Peyer's patch (tissue), 4 donors: ENCODE measurements around the gene CHTF18.

Experiments used
- POLR2A ChIP-seq, 2 donors: fragments of 450-650 bp; IDR thresholded peaks; one replicate each; pipeline ENCODE4 v1.5.1; 2017; ENCODE audit warnings: antibody characterized with exemption in 2 of 2, mild to moderate bottlenecking in 2 of 2, moderate library complexity in 2 of 2
- TF ChIP-seq, protein P1 (sequence below), 6 experiments: fragments of 450-650 bp in 4 of 6; fragments of 200-600 bp in 2 of 6; sonication (generic) in 1 of 6; IDR thresholded peaks; one replicate each; pipeline ENCODE4 v1.5.1; 2017 to 2019; ENCODE audit warnings: antibody characterized with exemption in 6 of 6, mild to moderate bottlenecking in 3 of 6, moderate library complexity in 1 of 6

DNA sequence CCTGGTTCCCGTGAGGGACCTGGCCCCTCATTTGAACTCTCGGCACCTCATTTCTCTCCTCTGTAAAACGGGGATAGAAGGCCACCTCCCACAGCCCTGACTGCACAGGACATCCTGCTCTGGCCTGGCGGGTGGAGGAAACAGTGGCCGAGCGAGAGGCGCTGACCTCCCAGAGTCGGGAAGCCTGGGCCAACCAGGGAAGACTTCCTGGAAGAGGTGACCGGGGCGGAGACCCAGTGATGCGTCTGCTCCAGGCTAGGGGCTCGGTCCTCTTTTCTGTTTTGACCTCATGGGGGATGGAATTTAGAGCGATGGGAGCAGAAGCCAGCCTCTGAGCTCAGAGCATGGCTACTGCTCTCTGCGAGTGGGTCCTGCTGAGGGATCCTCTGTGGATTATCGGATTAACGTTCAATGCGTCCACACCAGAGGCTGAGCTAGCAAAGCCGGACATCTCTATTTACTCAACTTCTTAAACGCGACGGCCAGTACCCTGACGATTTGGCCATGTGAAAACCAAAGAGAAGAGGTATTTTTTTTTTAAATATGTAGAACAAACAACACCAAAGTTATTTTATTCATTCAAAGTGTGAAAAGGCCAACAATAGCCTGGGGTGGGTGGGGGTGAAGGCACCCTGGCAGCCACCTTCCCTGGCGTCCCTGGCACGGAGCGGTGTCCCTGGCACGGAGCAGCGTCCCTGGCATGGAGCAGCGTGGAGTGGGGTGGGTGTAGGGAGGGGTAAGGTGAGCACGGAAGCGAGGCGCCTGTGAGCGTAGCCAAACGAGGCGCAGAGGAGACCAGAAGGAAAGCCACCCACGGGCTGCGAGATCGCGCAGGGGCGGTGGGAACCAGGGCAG is 37.0 kb upstream of the CHTF18 start:
- TF ChIP-seq, protein P1, sequence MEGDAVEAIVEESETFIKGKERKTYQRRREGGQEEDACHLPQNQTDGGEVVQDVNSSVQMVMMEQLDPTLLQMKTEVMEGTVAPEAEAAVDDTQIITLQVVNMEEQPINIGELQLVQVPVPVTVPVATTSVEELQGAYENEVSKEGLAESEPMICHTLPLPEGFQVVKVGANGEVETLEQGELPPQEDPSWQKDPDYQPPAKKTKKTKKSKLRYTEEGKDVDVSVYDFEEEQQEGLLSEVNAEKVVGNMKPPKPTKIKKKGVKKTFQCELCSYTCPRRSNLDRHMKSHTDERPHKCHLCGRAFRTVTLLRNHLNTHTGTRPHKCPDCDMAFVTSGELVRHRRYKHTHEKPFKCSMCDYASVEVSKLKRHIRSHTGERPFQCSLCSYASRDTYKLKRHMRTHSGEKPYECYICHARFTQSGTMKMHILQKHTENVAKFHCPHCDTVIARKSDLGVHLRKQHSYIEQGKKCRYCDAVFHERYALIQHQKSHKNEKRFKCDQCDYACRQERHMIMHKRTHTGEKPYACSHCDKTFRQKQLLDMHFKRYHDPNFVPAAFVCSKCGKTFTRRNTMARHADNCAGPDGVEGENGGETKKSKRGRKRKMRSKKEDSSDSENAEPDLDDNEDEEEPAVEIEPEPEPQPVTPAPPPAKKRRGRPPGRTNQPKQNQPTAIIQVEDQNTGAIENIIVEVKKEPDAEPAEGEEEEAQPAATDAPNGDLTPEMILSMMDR (IDR thresholded peaks at IDR 0.05), result no peak
- no peak for TF ChIP-seq POLR2A (IDR thresholded peaks at IDR 0.05)
